NCI-H82 (cell line): ENCODE results near the gene ARPC1A.

Experiments
- DNase-seq: peaks from one replicate; lab custom pipeline; 2025; lab: John Stamatoyannopoulos, UW

The ARPC1A gene

DNA sequence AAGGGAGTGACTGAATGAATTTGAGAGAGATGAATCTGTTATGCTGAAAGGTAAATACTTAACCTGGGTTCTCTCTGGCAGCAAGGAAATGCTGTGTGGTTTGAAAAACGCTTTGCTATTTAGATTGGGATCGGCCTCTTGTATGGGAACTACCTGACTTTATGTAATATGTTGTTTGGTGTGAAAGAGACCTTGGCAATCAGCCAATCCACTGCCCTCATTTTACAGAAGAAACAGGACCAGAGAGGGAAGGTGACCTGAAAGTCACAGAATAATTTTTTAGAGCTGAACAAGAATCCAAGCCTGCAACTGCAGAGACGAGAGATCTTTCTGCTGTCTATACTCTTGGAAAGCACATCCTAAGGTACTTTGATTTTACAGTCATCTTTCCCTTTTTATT, 84.1 kb downstream of the ARPC1A start:
- no peak for DNase-seq

DNA sequence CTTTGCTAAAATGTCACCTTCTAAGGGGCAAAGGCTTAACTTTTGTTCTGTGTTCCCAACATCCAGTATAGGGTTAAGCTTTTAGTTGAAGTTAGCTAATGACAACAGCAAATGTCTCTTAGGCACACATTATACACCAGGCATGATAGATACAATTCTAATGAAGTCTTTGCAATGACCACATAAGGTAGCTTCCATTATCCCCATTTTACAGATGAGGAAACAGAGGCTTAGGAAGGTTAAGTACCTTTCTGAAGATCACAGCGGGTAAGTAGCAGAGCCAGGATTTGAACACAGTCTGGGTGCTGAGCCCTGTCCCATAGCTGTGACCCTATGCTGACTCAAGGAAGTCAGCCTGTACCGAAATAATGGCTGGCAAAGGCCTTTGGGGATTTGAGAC, 84.9 kb downstream of the ARPC1A start:
- no peak for DNase-seq

DNA sequence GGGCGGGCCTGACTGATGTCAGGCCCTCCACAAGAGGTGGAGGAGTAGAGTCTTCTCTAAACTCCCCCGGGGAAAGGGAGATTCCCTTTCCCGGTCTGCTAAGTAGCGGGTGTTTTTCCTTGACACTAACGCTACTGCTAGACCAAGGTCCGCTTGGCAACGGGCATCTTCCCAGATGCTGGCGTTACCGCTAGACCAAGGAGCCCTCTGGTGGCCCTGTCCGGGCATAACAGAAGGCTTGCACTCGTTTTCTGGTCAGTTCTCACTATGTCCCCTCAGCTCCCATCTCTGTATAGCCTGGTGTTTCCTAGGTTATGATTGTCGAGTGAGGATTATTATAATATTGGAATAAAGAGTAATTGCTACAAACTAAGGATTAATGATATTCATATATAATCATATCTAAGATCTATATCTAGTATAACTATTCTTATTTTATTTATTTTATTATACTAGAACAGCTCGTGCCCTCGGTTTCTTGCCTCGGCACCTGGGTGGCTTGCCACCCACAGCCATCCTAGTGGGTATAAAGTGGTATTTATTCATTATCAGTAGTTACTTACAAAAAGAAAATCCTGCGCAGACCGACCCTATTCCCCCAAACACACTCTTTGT, 89.9 kb downstream of the ARPC1A start:
- DNase-seq, result peak; percentile 69
